Left colon (tissue), 2 donors: Measurements from ENCODE around the gene GTF3C5. TPM values are rescaled to one million over a fixed set of nuclear protein-coding genes. Genes with fewer than 3 reads are reported as not detected.
A peak's percentile ranks its signal among the peaks of the same experiment; 100 is the strongest.
"Not testable (repeated sequence)": the region's sequence is repeated elsewhere in the genome, so short reads cannot be mapped to it uniquely, and the experiment has no call there.

Experiments used
- ATAC-seq: fragments of 200-7000 bp; cut with Tn5 transposase; one replicate; pipeline ENCODE4 v1.9.1; 2020; ENCODE audit warnings: mild to moderate bottlenecking, moderate library complexity
- DNase-seq, 2 donors: peaks; one replicate each; pipeline ENCODE4 v3.0.0-alpha.2; 2020
- intact Hi-C, 2 donors: fragments of 100-400 bp; cut with DNase I in 1 of 2; cut with micrococcal nuclease in 1 of 2; formaldehyde crosslinking; loops; one replicate each; pipeline versions ENCODE4 v1.11.2 to v1.14.0; 2022; cut with DNase I, micrococcal nuclease
- total RNA-seq, 2 donors: library from RNA; stranded (reverse); fragmentation: NEBNext Ultra II Directional; extraction: Animal tissue kit (Norgen Biotek cat#: 25700); gene quantifications; one replicate each; pipeline ENCODE4 v1.2.1, GENCODE V29; 2021
- donor health status: DM: no; HTN: no; CAD: no.
- donor health status: DM: yes; HTN: yes; CAD: no.

Gene GTF3C5
- total RNA-seq, 2 donors from 2014 or later: 39.0 to 44.4 TPM

GRCh38 chr9:133076691-133077090, 45.9 kb downstream of the GTF3C5 start:
- intact Hi-C loops: no loop called here
- DNase-seq (no peak), ATAC-seq (no peak)

- no peak for ATAC-seq
- intact Hi-C loops: no loop called here
Observed at GRCh38 chr9:133078486-133078885, 47.7 kb downstream of the GTF3C5 start.

GRCh38 chr9:133080161-133080560, 49.4 kb downstream of the GTF3C5 start:
- no peak for DNase-seq
- intact Hi-C loops: no loop called here
- ATAC-seq: no peak

More at GRCh38 chr9:133078486-133078885, 47.7 kb downstream of the GTF3C5 start:
- peak in 1 of 2 donors; percentile 18 for DNase-seq

- DNase-seq (peak; percentile 17 to 31), ATAC-seq (peak; percentile 93)
- intact Hi-C loops: not testable (repeated sequence)
Observed at GRCh38 chr9:133080786-133081779, 50.3 kb downstream of the GTF3C5 start.

- DNase-seq, intact Hi-C loops: not testable (repeated sequence)
- peak; percentile 75 for ATAC-seq
Observed at GRCh38 chr9:133081957-133082644, 51.3 kb downstream of the GTF3C5 start.

GRCh38 chr9:133083688-133084087, 52.9 kb downstream of the GTF3C5 start:
- intact Hi-C loops, ATAC-seq, DNase-seq: not testable (repeated sequence)

- DNase-seq, ATAC-seq, intact Hi-C loops: not testable (repeated sequence)
Observed at GRCh38 chr9:133086212-133086860, 55.5 kb downstream of the GTF3C5 start.

- ATAC-seq (no peak), DNase-seq (no peak)
- intact Hi-C loops: no loop called here
Observed at GRCh38 chr9:133086894-133087293, 56.1 kb downstream of the GTF3C5 start.

- ATAC-seq (no peak), DNase-seq (no peak)
- intact Hi-C loops: no loop called here
Observed at GRCh38 chr9:133087429-133088145, 56.8 kb downstream of the GTF3C5 start.

GRCh38 chr9:133088146-133088750, 57.5 kb downstream of the GTF3C5 start:
- intact Hi-C loops: no loop called here
- DNase-seq (no peak), ATAC-seq (no peak)

GRCh38 chr9:133088756-133089155, 58.0 kb downstream of the GTF3C5 start:
- intact Hi-C loops: no loop called here
- DNase-seq (no peak), ATAC-seq (no peak)

GRCh38 chr9:133089271-133089671, 58.5 kb downstream of the GTF3C5 start:
- intact Hi-C loops: no loop called here
- peak; percentile 39 for ATAC-seq
- no peak for DNase-seq

GRCh38 chr9:133090187-133090586, 59.4 kb downstream of the GTF3C5 start:
- DNase-seq (no peak), ATAC-seq (no peak)
- intact Hi-C loops: no loop called here

GRCh38 chr9:133090752-133091385, 60.1 kb downstream of the GTF3C5 start:
- no peak for ATAC-seq
- intact Hi-C loops: no loop called here
- no peak for DNase-seq

GRCh38 chr9:133094351-133094750, 63.6 kb downstream of the GTF3C5 start:
- DNase-seq, intact Hi-C loops, ATAC-seq: not testable (repeated sequence)

- no peak for ATAC-seq
- intact Hi-C loops: no loop called here
- DNase-seq: no peak
Observed at GRCh38 chr9:133094842-133095393, 64.1 kb downstream of the GTF3C5 start.

- no peak for ATAC-seq
Observed at GRCh38 chr9:133098104-133098754, 67.4 kb downstream of the GTF3C5 start.

More at GRCh38 chr9:133098104-133098754, 67.4 kb downstream of the GTF3C5 start:
- DNase-seq: no peak
- intact Hi-C loops: no loop called here
